GM12878 (cell line): Measurements from ENCODE around the gene DIP2C. TPM values are rescaled to one million over a fixed set of nuclear protein-coding genes. Genes with fewer than 3 reads are reported as not detected.

ENCODE experiments used
- ATAC-seq: fragments of 200-7000 bp; cut with Tn5 transposase; 3 replicates; pipeline ENCODE4 v1.9.1; 2020; ENCODE audit warnings: mild to moderate bottlenecking, moderate library complexity
- BruUV-seq: library from RNA; stranded (reverse); fragments of 400-500 nt; replicated peaks from 2 replicates; lab custom pipeline; 2021; lab: Mats Ljungman, UMichigan
- CTCF ChIA-PET: fragments of 300-600 bp; sonication (Branson Sonifier 250); formaldehyde crosslinking; extraction: SDS; loops from one replicate; lab custom pipeline; 2021; ENCODE audit warnings: inconsistent platforms; lab: Yijun Ruan, JAX
- POLR2A ChIA-PET: fragments of 350-600 bp; formaldehyde crosslinking; extraction: SDS; loops from one replicate; lab custom pipeline; 2021; ENCODE audit warnings: inconsistent platforms; lab: Charles Lee
- RAD21 ChIA-PET: fragments of 300-600 bp; sonication (Branson Sonifier 250); formaldehyde crosslinking; loops from one replicate; lab custom pipeline; 2023; ENCODE audit warnings: antibody characterized with exemption; ENCODE audit not compliant: unreplicated experiment; lab: Charles Lee
- SMC1A ChIA-PET: fragments of 300-600 bp; sonication (Branson Sonifier 250); formaldehyde crosslinking; loops from one replicate; lab custom pipeline; 2023; ENCODE audit not compliant: unreplicated experiment, uncharacterized antibody; lab: Charles Lee
- DNase-seq: peaks from one replicate; pipeline ENCODE4 v3.0.0-alpha.2; 2011; ENCODE audit warnings: low read depth, low spot score
- FAIRE-seq: peaks from 3 replicates; lab custom pipeline; 2011; peaks lifted over from hg19 to GRCh38; lab: Jason Lieb, UNC
- H2AFZ ChIP-seq: 2 replicates; pipeline ENCODE4 v1.6.0; 2011; ENCODE audit warnings: low read depth, low read length, control low read depth; ENCODE audit not compliant: control insufficient read depth
- H3K27ac ChIP-seq: 2 replicates; pipeline ENCODE4 v1.5.1; 2011; ENCODE audit warnings: control low read depth; ENCODE audit not compliant: control insufficient read depth, insufficient read depth
- H3K27me3 ChIP-seq, 2 experiments: replicated peaks in 1 of 2; 2 replicates each; pipeline versions ENCODE4 v1.6.0 to v1.6.1; 2011; ENCODE audit warnings: low read length in 1 of 2; ENCODE audit not compliant: control insufficient read depth in 2 of 2, insufficient read depth in 2 of 2
- H3K36me3 ChIP-seq, 2 experiments: 2 replicates each; pipeline ENCODE4 v1.5.1; 2011; ENCODE audit warnings: low read length in 1 of 2; ENCODE audit not compliant: control insufficient read depth in 2 of 2, insufficient read depth in 2 of 2
- H3K4me1 ChIP-seq: 2 replicates; pipeline ENCODE4 v1.6.1; 2011; ENCODE audit warnings: mild to moderate bottlenecking, low read length, moderate library complexity, mixed read lengths; ENCODE audit not compliant: control insufficient read depth, insufficient read depth
- H3K4me2 ChIP-seq: 2 replicates; pipeline ENCODE4 v1.6.0; 2011; ENCODE audit warnings: control low read depth; ENCODE audit not compliant: control insufficient read depth, insufficient read depth
- H3K4me3 ChIP-seq: fragments of 200-600 bp; sonication (generic); 2 replicates; pipeline ENCODE4 v1.5.1; 2016
- H3K79me2 ChIP-seq: 2 replicates; pipeline ENCODE4 v1.6.0; 2011; ENCODE audit warnings: low read length; ENCODE audit not compliant: control insufficient read depth, insufficient read depth
- H3K9ac ChIP-seq: 2 replicates; pipeline ENCODE4 v1.8.0; 2011; ENCODE audit warnings: low read length, control low read depth, mixed read lengths; ENCODE audit not compliant: control insufficient read depth, insufficient read depth
- H3K9me3 ChIP-seq: replicated peaks from 3 replicates; pipeline ENCODE4 v1.5.1; 2011; ENCODE audit warnings: mild to moderate bottlenecking, low read length; ENCODE audit not compliant: control insufficient read depth, insufficient read depth
- H4K20me1 ChIP-seq: 2 replicates; pipeline ENCODE4 v1.6.0; 2011; ENCODE audit not compliant: control insufficient read depth, insufficient read depth
- FOS ChIP-seq: IDR thresholded peaks from 3 replicates; pipeline ENCODE4 v1.6.1; 2011; ENCODE audit warnings: borderline replicate concordance; ENCODE audit not compliant: insufficient read length; ENCODE audit errors: extremely low read depth
- FOXK2 ChIP-seq: fragments of 450-650 bp; IDR thresholded peaks from 2 replicates; pipeline ENCODE4 v1.6.1; 2017; ENCODE audit warnings: mild to moderate bottlenecking, moderate library complexity
- GATAD2B ChIP-seq: fragments of 450-650 bp; conservative IDR thresholded peaks from 2 replicates; pipeline ENCODE4 v1.6.1; 2017; ENCODE audit warnings: low read depth, mild to moderate bottlenecking, moderate library complexity
- IRF4 ChIP-seq: IDR thresholded peaks from 2 replicates; pipeline ENCODE4 v1.6.1; 2011; ENCODE audit warnings: low read depth, low read length
- MTA3 ChIP-seq: IDR thresholded peaks from 2 replicates; pipeline ENCODE4 v1.6.1; 2012; ENCODE audit warnings: low read length, inconsistent platforms, borderline replicate concordance
- MYB ChIP-seq: fragments of 150-350 bp; IDR thresholded peaks from 2 replicates; pipeline ENCODE4 v1.6.1; 2014; ENCODE audit warnings: mild to moderate bottlenecking, low read depth, low read length, borderline replicate concordance
- PAX8 ChIP-seq: fragments of 450-650 bp; IDR thresholded peaks from 2 replicates; pipeline ENCODE4 v1.6.1; 2017; ENCODE audit warnings: mild to moderate bottlenecking, moderate library complexity
- RCOR1 ChIP-seq: conservative IDR thresholded peaks from 2 replicates; pipeline ENCODE4 v1.6.1; 2012; ENCODE audit warnings: low read depth, low read length, improper control_type of control experiment
- RELA ChIP-seq: fragments of 450-650 bp; IDR thresholded peaks from 2 replicates; pipeline ENCODE4 v1.8.0; 2014; ENCODE audit warnings: borderline replicate concordance; ENCODE audit not compliant: partially characterized antibody
- ZBED1 ChIP-seq: IDR thresholded peaks from 2 replicates; pipeline ENCODE4 v1.6.1; 2016; ENCODE audit warnings: borderline replicate concordance
- ZNF24 ChIP-seq: fragments of 450-650 bp; IDR thresholded peaks from 2 replicates; pipeline ENCODE4 v1.6.1; 2017; ENCODE audit warnings: antibody characterized with exemption, mild to moderate bottlenecking
- WGBS: methylation state at CpG from one replicate; pipeline ENCODE4 v1.1.6; 2016; ENCODE audit warnings: low lambda C conversion rate; ENCODE audit not compliant: insufficient replicate concordance, insufficient coverage; ENCODE audit errors: missing lambda C conversion rate; 5-methylcytosine and 5-hydroxymethylcytosine counted together
- in situ Hi-C: fragments of 300-500 bp; cut with MboI; formaldehyde crosslinking; loops from 9 replicates; pipeline ENCODE4 v1.14.3; 2018; ENCODE audit warnings: mixed read lengths
- intact Hi-C: fragments of 100-400 bp; cut with micrococcal nuclease; formaldehyde crosslinking; loops from one replicate; pipeline ENCODE4 v1.14.2; 2022; ENCODE audit not compliant: unreplicated experiment
- polyA plus RNA-seq, 11 experiments: library from polyadenylated mRNA; depleted of rRNA in 4 of 11; unstranded in 6 of 11; stranded (reverse) in 5 of 11; fragments of >200 nt; fragmentation: Nextera tagmentation in 4 of 11; fragmentation: Illumina TruSeq in 1 of 11; extraction: Ambion mirVana in 4 of 11; extraction: Trizol in 1 of 11; gene quantifications; 1 replicate in 1 of 11; 2 replicates in 10 of 11; pipeline versions ENCODE4 v1.2.1 to v1.2.3, GENCODE V29; 2011 to 2016; ENCODE audit warnings: inconsistent platforms in 2 of 11, missing spikeins in 2 of 11, low read depth in 1 of 11
- total RNA-seq, 4 experiments: library from RNA; depleted of rRNA in 3 of 4; stranded (reverse); fragments of >200 nt in 3 of 4; fragmentation: Illumina TruSeq in 1 of 4; extraction: Trizol in 1 of 4; gene quantifications; 2 replicates each; pipeline versions ENCODE4 v1.2.1 to v1.2.3, GENCODE V29; 2013 to 2021
- TF ChIP-seq, protein P1 (sequence below): IDR thresholded peaks from 2 replicates; pipeline ENCODE4 v1.6.1; 2012; ENCODE audit warnings: low read depth, low read length, improper control_type of control experiment
- TF ChIP-seq, protein P2 (sequence below): IDR thresholded peaks from 2 replicates; pipeline ENCODE4 v1.6.1; 2012; ENCODE audit warnings: low read depth, low read length, improper control_type of control experiment
- TF ChIP-seq, protein P3 (sequence below): fragments of 450-650 bp; IDR thresholded peaks from 2 replicates; pipeline ENCODE4 v1.6.1; 2018; ENCODE audit warnings: borderline replicate concordance, mild to moderate bottlenecking; ENCODE audit not compliant: partially characterized antibody
- TF ChIP-seq, protein P4 (sequence below): fragments of 450-650 bp; formaldehyde crosslinking; IDR thresholded peaks from 2 replicates; pipeline ENCODE4 v1.5.0; 2022; ENCODE audit warnings: mild to moderate bottlenecking, missing genetic modification characterization
- TF ChIP-seq, protein P5 (sequence below): fragments of 450-650 bp; IDR thresholded peaks from 2 replicates; pipeline ENCODE4 v1.6.1; 2014; ENCODE audit warnings: mild to moderate bottlenecking

DIP2C gene
- total and polyA plus RNA-seq, 10 of the 15 experiments (the other 5 are each of a cell fraction or from before 2014, with no cell fraction given), result 0.01 to 0.10 (median 0.06) TPM

DNA sequence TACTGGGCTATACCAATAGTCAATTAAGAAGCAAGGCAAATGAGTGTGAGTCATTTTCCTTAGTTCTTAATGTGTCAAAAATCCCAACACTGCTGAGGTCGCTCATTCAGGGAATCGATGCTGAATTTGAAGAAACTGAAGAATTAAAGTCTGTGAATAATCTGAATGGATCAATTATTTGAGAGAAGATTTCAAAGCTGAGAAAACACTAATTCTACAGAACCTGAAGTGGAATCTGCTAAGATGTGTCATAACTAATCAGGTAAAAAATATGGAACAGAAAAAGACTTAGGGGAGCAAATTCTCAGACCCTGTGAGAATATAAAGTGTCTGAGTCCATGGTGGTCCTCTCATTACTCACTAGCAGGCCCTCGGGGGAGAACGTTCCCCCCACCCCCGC is 125.6 kb downstream of the DIP2C start:
- intact Hi-C loops (no loop called here), in situ Hi-C loops (no loop called here)
- Histone ChIP-seq H3K27me3 (no peaks in the 10 kb centered on the region; a peak in 1 of 4 replicates), H3K4me3 (no peak overlapping the region), H3K27ac (no peak overlapping the region), H4K20me1 (no peaks in the 10 kb centered on the region), H2AFZ (no peak overlapping the region), H3K36me3 (no peaks in the 10 kb centered on the region), H3K4me2 (no peak overlapping the region), H3K9ac (no peak overlapping the region), H3K9me3 (no peaks in the 10 kb centered on the region; the same call in 1 of the 3 replicates), H3K79me2 (no peaks in the 10 kb centered on the region), H3K4me1 (no peaks in the 10 kb centered on the region)
- SMC1A ChIA-PET, result no interaction called here
- 45% methylated on average over 5 of the region's 5 CpGs for WGBS
- DNase-seq (no peak), FAIRE-seq (no peak), ATAC-seq (no peak)
- CTCF ChIA-PET, result no interaction called here
- RAD21 ChIA-PET, result no interaction called here
- POLR2A ChIA-PET, result no interaction called here
- BruUV-seq, result no TSS peak
- TF ChIP-seq PAX8 (no peak), MYB (no peak), FOXK2 (no peak), GATAD2B (no peak), FOS (no peak), RCOR1 (no peak), ZBED1 (no peak), RELA (no peak), IRF4 (no peak), ZNF24 (no peak), MTA3 (no peak)
- TF ChIP-seq, protein P1, sequence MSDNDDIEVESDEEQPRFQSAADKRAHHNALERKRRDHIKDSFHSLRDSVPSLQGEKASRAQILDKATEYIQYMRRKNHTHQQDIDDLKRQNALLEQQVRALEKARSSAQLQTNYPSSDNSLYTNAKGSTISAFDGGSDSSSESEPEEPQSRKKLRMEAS, result no peak
- TF ChIP-seq, protein P2, sequence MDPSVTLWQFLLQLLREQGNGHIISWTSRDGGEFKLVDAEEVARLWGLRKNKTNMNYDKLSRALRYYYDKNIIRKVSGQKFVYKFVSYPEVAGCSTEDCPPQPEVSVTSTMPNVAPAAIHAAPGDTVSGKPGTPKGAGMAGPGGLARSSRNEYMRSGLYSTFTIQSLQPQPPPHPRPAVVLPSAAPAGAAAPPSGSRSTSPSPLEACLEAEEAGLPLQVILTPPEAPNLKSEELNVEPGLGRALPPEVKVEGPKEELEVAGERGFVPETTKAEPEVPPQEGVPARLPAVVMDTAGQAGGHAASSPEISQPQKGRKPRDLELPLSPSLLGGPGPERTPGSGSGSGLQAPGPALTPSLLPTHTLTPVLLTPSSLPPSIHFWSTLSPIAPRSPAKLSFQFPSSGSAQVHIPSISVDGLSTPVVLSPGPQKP, result no peak
- TF ChIP-seq, protein P3, sequence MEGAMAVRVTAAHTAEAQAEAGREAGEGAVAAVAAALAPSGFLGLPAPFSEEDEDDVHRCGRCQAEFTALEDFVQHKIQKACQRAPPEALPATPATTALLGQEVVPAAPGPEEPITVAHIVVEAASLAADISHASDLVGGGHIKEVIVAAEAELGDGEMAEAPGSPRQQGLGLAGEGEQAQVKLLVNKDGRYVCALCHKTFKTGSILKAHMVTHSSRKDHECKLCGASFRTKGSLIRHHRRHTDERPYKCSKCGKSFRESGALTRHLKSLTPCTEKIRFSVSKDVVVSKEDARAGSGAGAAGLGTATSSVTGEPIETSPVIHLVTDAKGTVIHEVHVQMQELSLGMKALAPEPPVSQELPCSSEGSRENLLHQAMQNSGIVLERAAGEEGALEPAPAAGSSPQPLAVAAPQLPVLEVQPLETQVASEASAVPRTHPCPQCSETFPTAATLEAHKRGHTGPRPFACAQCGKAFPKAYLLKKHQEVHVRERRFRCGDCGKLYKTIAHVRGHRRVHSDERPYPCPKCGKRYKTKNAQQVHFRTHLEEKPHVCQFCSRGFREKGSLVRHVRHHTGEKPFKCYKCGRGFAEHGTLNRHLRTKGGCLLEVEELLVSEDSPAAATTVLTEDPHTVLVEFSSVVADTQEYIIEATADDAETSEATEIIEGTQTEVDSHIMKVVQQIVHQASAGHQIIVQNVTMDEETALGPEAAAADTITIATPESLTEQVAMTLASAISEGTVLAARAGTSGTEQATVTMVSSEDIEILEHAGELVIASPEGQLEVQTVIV, result no peak
- TF ChIP-seq, protein P4, sequence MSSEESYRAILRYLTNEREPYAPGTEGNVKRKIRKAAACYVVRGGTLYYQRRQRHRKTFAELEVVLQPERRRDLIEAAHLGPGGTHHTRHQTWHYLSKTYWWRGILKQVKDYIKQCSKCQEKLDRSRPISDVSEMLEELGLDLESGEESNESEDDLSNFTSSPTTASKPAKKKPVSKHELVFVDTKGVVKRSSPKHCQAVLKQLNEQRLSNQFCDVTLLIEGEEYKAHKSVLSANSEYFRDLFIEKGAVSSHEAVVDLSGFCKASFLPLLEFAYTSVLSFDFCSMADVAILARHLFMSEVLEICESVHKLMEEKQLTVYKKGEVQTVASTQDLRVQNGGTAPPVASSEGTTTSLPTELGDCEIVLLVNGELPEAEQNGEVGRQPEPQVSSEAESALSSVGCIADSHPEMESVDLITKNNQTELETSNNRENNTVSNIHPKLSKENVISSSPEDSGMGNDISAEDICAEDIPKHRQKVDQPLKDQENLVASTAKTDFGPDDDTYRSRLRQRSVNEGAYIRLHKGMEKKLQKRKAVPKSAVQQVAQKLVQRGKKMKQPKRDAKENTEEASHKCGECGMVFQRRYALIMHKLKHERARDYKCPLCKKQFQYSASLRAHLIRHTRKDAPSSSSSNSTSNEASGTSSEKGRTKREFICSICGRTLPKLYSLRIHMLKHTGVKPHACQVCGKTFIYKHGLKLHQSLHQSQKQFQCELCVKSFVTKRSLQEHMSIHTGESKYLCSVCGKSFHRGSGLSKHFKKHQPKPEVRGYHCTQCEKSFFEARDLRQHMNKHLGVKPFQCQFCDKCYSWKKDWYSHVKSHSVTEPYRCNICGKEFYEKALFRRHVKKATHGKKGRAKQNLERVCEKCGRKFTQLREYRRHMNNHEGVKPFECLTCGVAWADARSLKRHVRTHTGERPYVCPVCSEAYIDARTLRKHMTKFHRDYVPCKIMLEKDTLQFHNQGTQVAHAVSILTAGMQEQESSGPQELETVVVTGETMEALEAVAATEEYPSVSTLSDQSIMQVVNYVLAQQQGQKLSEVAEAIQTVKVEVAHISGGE (CRISPR knock-in tag), result no peak
- TF ChIP-seq, protein P5, sequence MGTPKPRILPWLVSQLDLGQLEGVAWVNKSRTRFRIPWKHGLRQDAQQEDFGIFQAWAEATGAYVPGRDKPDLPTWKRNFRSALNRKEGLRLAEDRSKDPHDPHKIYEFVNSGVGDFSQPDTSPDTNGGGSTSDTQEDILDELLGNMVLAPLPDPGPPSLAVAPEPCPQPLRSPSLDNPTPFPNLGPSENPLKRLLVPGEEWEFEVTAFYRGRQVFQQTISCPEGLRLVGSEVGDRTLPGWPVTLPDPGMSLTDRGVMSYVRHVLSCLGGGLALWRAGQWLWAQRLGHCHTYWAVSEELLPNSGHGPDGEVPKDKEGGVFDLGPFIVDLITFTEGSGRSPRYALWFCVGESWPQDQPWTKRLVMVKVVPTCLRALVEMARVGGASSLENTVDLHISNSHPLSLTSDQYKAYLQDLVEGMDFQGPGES, result no peak
